Cardiac fibroblast (primary cell): ENCODE results near the gene DMC1.
"Not testable (repeated sequence)": the region's sequence is repeated elsewhere in the genome, so short reads cannot be mapped to it uniquely, and the experiment has no call there.

Experiments
- DNase-seq, 2 donors: peaks; one replicate each; pipeline versions ENCODE4 v3.0.0 to v3.0.0-alpha.2; 2010; ENCODE audit warnings: low read depth in 2 of 2
- H3K4me3 ChIP-seq, 2 donors: replicated peaks in 1 of 2; 1 replicate in 1 of 2; 2 replicates in 1 of 2; pipeline ENCODE4 v1.5.1; 2011; ENCODE audit warnings: low read depth in 2 of 2, low read length in 2 of 2, mild to moderate bottlenecking in 2 of 2, moderate library complexity in 1 of 2
- TF ChIP-seq, protein P1 (sequence below): IDR thresholded peaks from one replicate; pipeline ENCODE4 v1.5.1; 2011; ENCODE audit warnings: low read depth, mild to moderate bottlenecking, low read length, inconsistent platforms

DMC1 gene

DNA sequence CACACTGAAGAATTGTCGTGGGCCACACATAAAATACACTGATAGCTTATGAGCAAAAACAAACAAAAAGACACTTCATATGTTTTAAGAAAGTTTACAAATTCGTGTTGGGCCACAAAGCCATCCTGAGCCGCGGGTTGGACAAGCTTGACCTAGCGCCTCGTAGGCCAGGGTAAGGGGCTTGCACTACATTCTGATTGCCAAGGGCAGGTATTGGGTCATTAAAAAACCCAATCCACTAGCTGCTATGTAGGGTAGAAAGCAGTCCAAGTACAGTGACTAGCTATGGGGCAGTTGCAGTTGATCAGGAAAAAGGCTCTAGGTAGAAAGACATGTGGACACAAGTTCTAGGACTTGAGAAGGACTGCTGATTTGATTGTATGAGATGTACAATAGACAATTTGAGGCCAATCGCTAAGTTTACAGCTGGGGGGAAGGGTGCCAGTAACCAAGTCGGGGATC is 88.1 kb downstream of the DMC1 start:
- no peak for DNase-seq
- H3K4me3 ChIP-seq = no peak overlapping the region
- TF ChIP-seq, protein P1, sequence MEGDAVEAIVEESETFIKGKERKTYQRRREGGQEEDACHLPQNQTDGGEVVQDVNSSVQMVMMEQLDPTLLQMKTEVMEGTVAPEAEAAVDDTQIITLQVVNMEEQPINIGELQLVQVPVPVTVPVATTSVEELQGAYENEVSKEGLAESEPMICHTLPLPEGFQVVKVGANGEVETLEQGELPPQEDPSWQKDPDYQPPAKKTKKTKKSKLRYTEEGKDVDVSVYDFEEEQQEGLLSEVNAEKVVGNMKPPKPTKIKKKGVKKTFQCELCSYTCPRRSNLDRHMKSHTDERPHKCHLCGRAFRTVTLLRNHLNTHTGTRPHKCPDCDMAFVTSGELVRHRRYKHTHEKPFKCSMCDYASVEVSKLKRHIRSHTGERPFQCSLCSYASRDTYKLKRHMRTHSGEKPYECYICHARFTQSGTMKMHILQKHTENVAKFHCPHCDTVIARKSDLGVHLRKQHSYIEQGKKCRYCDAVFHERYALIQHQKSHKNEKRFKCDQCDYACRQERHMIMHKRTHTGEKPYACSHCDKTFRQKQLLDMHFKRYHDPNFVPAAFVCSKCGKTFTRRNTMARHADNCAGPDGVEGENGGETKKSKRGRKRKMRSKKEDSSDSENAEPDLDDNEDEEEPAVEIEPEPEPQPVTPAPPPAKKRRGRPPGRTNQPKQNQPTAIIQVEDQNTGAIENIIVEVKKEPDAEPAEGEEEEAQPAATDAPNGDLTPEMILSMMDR = no peak

DNA sequence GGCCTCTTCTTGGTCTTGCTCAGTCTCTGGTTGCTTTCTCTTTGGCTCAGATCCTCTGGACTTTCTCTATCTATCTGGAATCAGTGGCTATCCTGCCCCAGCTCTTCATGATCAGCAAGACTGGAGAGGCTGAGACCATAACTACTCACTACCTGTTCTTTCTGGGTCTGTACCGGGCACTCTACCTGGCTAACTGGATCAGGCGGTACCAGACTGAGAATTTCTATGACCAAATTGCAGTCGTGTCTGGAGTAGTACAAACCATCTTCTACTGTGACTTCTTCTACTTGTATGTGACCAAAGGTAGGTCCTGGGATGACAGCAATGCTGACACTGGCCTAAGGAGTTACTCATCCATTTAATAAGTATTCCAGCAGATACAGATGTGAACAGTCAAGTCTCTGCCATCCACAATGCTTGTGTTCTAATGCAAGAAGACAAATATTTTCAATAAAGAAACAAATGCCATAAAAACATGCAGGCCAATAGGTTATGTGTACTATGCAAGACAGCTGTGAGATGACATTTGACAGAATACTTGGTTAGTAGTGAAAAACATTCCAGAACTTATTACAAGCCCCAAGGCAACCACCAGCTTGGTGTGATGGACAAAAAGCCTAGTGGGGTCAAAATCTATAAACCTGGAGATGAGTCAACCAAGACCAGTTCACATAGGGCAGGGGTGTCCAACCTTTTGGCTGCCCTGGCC is 88.7 kb downstream of the DMC1 start:
- DNase-seq = no peak
- TF ChIP-seq, protein P1 = no peak
- H3K4me3 ChIP-seq = no peak overlapping the region

DNA sequence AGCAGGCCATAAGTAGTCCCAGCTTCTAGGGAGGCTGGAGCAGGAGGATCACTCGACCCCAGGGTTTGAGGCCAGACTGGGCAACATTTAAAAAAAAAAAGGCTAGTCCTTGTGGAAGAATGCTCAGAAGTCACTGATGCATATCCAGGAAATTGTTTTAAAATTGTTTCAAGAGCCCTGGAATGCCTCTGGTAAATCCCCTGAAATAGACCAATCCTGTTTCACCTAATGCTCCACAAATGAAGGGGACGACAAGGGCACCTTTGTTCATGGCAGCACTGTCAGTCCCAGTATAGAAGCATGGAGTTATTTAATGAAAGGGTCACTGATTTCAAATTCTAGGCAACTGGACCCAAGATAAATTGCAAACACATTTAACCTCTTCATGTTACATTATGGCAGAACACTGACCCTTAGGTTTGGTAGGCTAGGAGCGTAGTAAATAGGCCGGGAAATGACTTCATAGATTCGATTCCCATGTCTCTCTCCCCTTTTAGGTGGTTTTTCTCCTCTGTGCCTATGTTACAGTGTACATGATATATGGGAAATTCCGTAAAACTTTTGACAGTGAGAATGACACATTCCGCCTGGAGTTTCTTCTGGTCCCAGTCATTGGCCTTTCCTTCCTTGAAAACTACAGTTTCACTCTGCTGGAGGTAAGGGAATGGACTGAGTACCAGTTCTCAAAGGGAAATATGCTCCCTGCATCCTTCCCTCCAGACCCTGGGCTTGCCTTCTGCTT is 90.7 kb downstream of the DMC1 start:
- TF ChIP-seq, protein P1 = no peak
- H3K4me3 ChIP-seq = no peak overlapping the region
- DNase-seq = no peak

DNA sequence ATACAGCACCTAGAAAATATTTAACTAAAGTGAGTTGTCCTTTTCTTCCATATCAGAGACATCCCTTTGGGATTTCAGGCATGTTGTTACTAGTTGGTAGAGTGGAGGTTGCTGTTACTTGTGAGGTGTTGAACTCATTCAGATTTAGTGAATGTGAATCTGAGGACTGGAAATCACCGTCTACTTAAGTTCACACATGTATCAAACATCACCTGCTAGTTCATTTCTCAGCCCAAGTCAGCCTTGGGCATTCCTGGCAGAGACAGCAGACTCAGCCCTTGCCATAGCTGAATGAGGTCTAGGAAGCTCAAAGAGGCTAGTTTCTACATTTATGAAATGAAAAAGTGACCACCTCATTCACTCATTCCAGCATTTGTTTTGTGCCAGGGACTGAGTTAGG is 92.4 kb downstream of the DMC1 start:
- H3K4me3 ChIP-seq = no peak overlapping the region
- no peak for DNase-seq
- TF ChIP-seq, protein P1 = no peak

DNA sequence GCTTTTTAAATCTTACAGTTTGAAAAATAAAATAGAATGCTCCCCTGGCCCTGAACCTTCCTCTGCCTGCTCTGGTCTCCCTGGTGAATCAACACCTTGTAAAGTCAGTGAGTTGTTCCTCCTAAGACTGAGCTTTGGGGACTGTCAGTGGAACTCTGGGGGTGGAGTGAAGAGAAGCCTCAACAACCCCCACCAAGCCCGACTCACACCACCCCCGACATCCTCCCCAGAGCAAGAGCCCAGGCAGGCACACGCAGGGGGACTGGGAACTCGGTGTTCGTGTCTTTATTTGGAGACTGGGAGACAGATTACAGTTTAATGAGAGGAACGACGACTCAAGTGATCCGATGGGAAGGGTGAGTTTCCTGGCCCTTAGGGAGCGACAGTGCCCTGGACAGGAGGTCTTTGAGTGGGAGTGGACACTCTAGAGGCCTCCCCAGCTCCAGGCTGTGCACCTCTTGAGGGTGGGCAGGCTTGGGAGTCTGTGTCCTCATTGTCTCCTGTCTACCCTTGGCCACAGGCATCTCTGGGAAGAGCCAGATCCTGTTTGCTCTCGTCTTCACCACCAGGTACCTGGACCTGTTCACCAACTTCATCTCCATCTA is 95.9 kb downstream of the DMC1 start:
- no peak overlapping the region for H3K4me3 ChIP-seq
- TF ChIP-seq, protein P1 = no peak
- DNase-seq = no peak

DNA sequence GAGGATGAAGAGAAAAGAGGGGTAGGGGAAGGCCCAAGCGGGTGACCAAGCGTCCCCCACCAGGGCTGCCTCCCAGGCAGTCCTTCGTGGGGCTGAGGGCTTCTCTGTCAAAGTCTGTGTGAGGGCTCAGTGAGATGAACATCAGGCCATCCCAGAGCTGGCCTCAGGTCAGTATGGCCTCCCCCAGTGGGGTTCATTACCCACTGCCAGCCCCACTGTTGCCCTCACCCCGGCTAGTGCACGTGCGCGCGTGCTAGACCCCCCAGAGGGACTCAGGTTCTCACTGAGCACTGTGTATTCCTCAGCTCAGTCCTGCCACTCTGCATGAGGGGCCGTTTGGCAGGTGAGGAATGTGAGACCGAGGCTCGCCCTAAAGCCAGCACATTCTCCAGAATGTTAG is 98.7 kb downstream of the DMC1 start:
- DNase-seq = no peak
- no peak overlapping the region for H3K4me3 ChIP-seq
- TF ChIP-seq, protein P1 = no peak

DNA sequence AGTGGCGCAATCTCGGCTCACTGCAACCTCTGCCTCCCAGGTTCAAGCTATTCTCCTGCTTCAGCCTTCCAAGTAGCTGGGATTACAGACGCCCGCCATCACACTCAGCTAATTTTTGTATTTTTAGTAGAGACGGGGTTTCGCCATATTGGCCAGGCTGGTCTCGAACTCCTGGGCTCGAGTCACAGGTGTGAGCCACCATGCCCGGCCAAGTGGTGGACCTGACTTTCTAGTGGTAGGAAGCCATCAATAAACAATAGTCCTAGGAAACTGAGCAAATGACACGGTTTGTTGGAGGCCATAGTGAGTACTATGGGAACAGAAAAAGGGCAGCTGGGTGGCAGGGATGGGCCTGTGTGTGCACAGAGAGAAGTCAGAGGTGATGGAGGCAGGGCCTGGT is 99.8 kb downstream of the DMC1 start:
- not testable (repeated sequence) for H3K4me3 ChIP-seq, DNase-seq
